Panc1 (cell line): ENCODE data around the gene PTGR3. TPM values are rescaled to one million over a fixed set of nuclear protein-coding genes. Genes with fewer than 3 reads are reported as not detected.

Experiments
- ATAC-seq: fragments of 200-7000 bp; cut with Tn5 transposase; 2 replicates; pipeline ENCODE4 v1.9.1; 2020; ENCODE audit warnings: mild to moderate bottlenecking, moderate library complexity
- BruUV-seq: library from RNA; stranded (reverse); fragments of 400-500 nt; replicated peaks from 2 replicates; lab custom pipeline; 2021; lab: Mats Ljungman, UMichigan
- CTCF ChIA-PET: fragments of 300-600 bp; sonication (Branson Sonifier 250); formaldehyde crosslinking; loops from one replicate; lab custom pipeline; 2022; ENCODE audit warnings: antibody characterized with exemption; lab: Charles Lee
- POLR2A ChIA-PET: fragments of 300-600 bp; sonication (Branson Sonifier 250); formaldehyde crosslinking; loops from one replicate; lab custom pipeline; 2022; ENCODE audit warnings: antibody characterized with exemption; lab: Charles Lee
- DNase-seq: peaks from one replicate; pipeline ENCODE4 v3.0.0-alpha.2; 2010; ENCODE audit warnings: low read depth, low spot score
- H3K27ac ChIP-seq: 2 replicates; pipeline ENCODE4 v1.5.1; 2011; ENCODE audit warnings: mild to moderate bottlenecking, low read length, inconsistent platforms
- H3K27me3 ChIP-seq: fragments of 200-500 bp; sonication (Bioruptor generic); 2 replicates; pipeline ENCODE4 v1.6.0; 2014; ENCODE audit warnings: low read length, inconsistent platforms; ENCODE audit not compliant: control insufficient read depth, insufficient read depth
- H3K36me3 ChIP-seq: fragments of 200-500 bp; sonication (Bioruptor generic); 2 replicates; pipeline ENCODE4 v1.5.1; 2014; ENCODE audit warnings: inconsistent platforms, mild to moderate bottlenecking, low read length, moderate library complexity; ENCODE audit not compliant: control insufficient read depth, insufficient read depth
- H3K4me1 ChIP-seq: 2 replicates; pipeline ENCODE4 v1.5.1; 2011; ENCODE audit warnings: inconsistent platforms, mild to moderate bottlenecking, low read length, moderate library complexity; ENCODE audit not compliant: control insufficient read depth, insufficient read depth
- H3K4me3 ChIP-seq, 2 experiments: 2 replicates each; pipeline ENCODE4 v1.5.1; 2011 to 2012; ENCODE audit warnings: low read depth in 2 of 2, low read length in 2 of 2, mild to moderate bottlenecking in 2 of 2, inconsistent platforms in 1 of 2, moderate library complexity in 1 of 2
- H3K9me3 ChIP-seq: fragments of 200-500 bp; sonication (Bioruptor generic); 2 replicates; pipeline ENCODE4 v1.5.1; 2014; ENCODE audit warnings: low read depth, mild to moderate bottlenecking, inconsistent platforms, low read length, moderate library complexity; ENCODE audit not compliant: control insufficient read depth, insufficient read depth
- CTCF ChIP-seq: fragments of 450-650 bp; IDR thresholded peaks from 2 replicates; pipeline ENCODE4 v1.5.1; 2017; ENCODE audit warnings: mild to moderate bottlenecking
- POLR2AphosphoS5 ChIP-seq: IDR thresholded peaks from 2 replicates; pipeline ENCODE4 v1.6.1; 2012; ENCODE audit warnings: mild to moderate bottlenecking, low read depth, low read length, moderate library complexity
- REST ChIP-seq, 2 experiments: IDR thresholded peaks; 2 replicates each; pipeline ENCODE4 v1.6.1; 2011 to 2012; ENCODE audit warnings: low read depth in 2 of 2, control low read depth in 1 of 2, low read length in 1 of 2, mild to moderate bottlenecking in 1 of 2, moderate library complexity in 1 of 2; ENCODE audit not compliant: insufficient read depth in 1 of 2
- SIN3A ChIP-seq: IDR thresholded peaks from 2 replicates; pipeline ENCODE4 v1.6.1; 2012; ENCODE audit warnings: low read depth, mild to moderate bottlenecking, low read length, moderate library complexity, borderline replicate concordance; ENCODE audit not compliant: insufficient read depth
- TCF7L2 ChIP-seq: IDR thresholded peaks from 2 replicates; pipeline ENCODE4 v1.6.1; 2011; ENCODE audit warnings: mild to moderate bottlenecking, low read depth, low read length, inconsistent platforms
- in situ Hi-C: cut with HindIII; loops from 2 replicates; pipeline ENCODE4 v1.10.0; 2016; ENCODE audit warnings: low sequenced_read_pairs, low pct_unique_long_range_greater_than_20kb
- intact Hi-C: fragments of 100-400 bp; cut with micrococcal nuclease; formaldehyde crosslinking; loops from one replicate; pipeline ENCODE4 v1.10.0; 2022; ENCODE audit not compliant: unreplicated experiment
- total RNA-seq: library from RNA; stranded (reverse); gene quantifications from one replicate; pipeline ENCODE4 v1.2.1, GENCODE V29; 2021; ENCODE audit not compliant: unreplicated experiment

Gene PTGR3
- total RNA-seq, 1 experiment from 2014 or later: 45.0 TPM

- ATAC-seq (peak; percentile 48), DNase-seq (no peak)
- H3K27ac ChIP-seq: peak overlapping the region; percentile 92
- BruUV-seq: no TSS peak
- in situ Hi-C loops: no loop called here
- intact Hi-C loops: loop anchor here (10.0 kb wide), 1 partner anchor 594 kb away; no protein-coding TSS in a partner anchor
- no peaks in the 10 kb centered on the region for H3K9me3 ChIP-seq
- no peaks in the 10 kb centered on the region for H3K27me3 ChIP-seq
- H3K36me3 ChIP-seq: no peaks in the 10 kb centered on the region
- ChIA-PET CTCF (no interaction called here), POLR2A (interaction anchor here (0.7 kb wide), 1 partner anchor 105 kb away, joined by 14 read pairs; no protein-coding TSS in a partner anchor)
- H3K4me3 ChIP-seq: peak overlapping the region in 1 of 2 experiments; percentile 37; a peak in 2 of 4 replicates
- TF ChIP-seq CTCF: no peak
- TF ChIP-seq REST (IDR thresholded peaks at IDR 0.05; ENCODE audit: insufficient read depth in 1 of 2, low read depth in 2 of 2, low read length in 1 of 2): no peak
- no peak for TF ChIP-seq POLR2AphosphoS5
- no peak for TF ChIP-seq TCF7L2
- no peak for TF ChIP-seq SIN3A
- peaks cover 27% of the 10 kb centered on the region for H3K4me1 ChIP-seq
Measured at GRCh38 chr18:75249175-75249518, 40.2 kb upstream of the PTGR3 start.

- ChIA-PET POLR2A (interaction anchor here (0.7 kb wide), 1 partner anchor 104 kb away, joined by 14 read pairs; no protein-coding TSS in a partner anchor), CTCF (no interaction called here)
- in situ Hi-C loops (no loop called here), intact Hi-C loops (loop anchor here (10.0 kb wide), 1 partner anchor 594 kb away; no protein-coding TSS in a partner anchor)
- BruUV-seq: no TSS peak
- Histone ChIP-seq H3K9me3 (no peaks in the 10 kb centered on the region), H3K27ac (peak overlapping the region; percentile 92), H3K4me1 (peaks cover 27% of the 10 kb centered on the region), H3K36me3 (no peaks in the 10 kb centered on the region), H3K4me3 (peak overlapping the region; percentile 37 to 47), H3K27me3 (no peaks in the 10 kb centered on the region)
- TF ChIP-seq REST (IDR thresholded peaks at IDR 0.05; ENCODE audit: insufficient read depth in 1 of 2, low read depth in 2 of 2, low read length in 1 of 2) (no peak), POLR2AphosphoS5 (no peak), TCF7L2 (0 out of 2 replicates have a peak, but pooled peaks have one; percentile 4), CTCF (no peak), SIN3A (no peak)
- peak; percentile 74 for ATAC-seq
- no peak for DNase-seq
Measured at GRCh38 chr18:75248426-75249174, 39.7 kb upstream of the PTGR3 start.
